ENCODE results near the gene UGT3A2.

DNA sequence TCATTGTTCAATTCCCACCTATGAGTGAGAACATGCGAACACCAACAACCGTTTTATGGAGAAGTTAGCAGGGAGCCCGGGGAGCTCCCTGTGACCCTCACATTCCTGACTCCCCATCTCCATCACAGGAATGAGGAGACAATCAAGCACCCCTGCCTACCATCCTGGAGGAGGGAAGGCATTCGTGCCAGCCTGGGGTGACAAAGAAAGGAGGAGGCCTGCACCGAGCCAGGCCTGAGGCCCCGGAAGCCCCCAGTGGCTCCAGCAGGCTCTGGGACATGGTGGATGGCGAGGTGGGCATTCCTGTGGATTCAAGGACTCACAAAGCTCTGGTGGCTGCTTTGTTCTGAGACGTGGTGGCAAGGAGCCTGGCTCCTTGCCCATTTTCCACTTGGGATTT, 39.0 kb downstream of the UGT3A2 start:
- TF ChIP-seq, protein P1, sequence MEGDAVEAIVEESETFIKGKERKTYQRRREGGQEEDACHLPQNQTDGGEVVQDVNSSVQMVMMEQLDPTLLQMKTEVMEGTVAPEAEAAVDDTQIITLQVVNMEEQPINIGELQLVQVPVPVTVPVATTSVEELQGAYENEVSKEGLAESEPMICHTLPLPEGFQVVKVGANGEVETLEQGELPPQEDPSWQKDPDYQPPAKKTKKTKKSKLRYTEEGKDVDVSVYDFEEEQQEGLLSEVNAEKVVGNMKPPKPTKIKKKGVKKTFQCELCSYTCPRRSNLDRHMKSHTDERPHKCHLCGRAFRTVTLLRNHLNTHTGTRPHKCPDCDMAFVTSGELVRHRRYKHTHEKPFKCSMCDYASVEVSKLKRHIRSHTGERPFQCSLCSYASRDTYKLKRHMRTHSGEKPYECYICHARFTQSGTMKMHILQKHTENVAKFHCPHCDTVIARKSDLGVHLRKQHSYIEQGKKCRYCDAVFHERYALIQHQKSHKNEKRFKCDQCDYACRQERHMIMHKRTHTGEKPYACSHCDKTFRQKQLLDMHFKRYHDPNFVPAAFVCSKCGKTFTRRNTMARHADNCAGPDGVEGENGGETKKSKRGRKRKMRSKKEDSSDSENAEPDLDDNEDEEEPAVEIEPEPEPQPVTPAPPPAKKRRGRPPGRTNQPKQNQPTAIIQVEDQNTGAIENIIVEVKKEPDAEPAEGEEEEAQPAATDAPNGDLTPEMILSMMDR (IDR thresholded peaks at IDR 0.05; ENCODE audit: control extremely low read depth in 1 of 3, insufficient read depth in 1 of 3, low read depth in 1 of 3, low read length in 3 of 3): no peak
- TF ChIP-seq RAD21 (IDR thresholded peaks at IDR 0.05 in 1 of 2, conservative IDR thresholded peaks at IDR 0.05 in 1 of 2; ENCODE audit: low read depth in 2 of 2, low read length in 2 of 2) (no peak), HDAC6 (IDR thresholded peaks at IDR 0.05; ENCODE audit: low read depth, low read length) (no peak), KDM5A (IDR thresholded peaks at IDR 0.05; ENCODE audit: low read length) (no peak), KDM1A (IDR thresholded peaks at IDR 0.05; ENCODE audit: borderline replicate concordance, low read length) (no peak), EZH2 (IDR thresholded peaks at IDR 0.05; ENCODE audit: low read depth, low read length, severe bottlenecking) (no peak), POLR2A (IDR thresholded peaks at IDR 0.05; ENCODE audit: control extremely low read depth in 1 of 2, low read depth in 2 of 2, low read length in 2 of 2) (no peak), TEAD4 (IDR thresholded peaks at IDR 0.05; ENCODE audit: low read depth, low read length) (no peak)
- TF ChIP-seq, protein P2, sequence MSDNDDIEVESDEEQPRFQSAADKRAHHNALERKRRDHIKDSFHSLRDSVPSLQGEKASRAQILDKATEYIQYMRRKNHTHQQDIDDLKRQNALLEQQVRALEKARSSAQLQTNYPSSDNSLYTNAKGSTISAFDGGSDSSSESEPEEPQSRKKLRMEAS (IDR thresholded peaks at IDR 0.05): no peak
- TF ChIP-seq, protein P3, sequence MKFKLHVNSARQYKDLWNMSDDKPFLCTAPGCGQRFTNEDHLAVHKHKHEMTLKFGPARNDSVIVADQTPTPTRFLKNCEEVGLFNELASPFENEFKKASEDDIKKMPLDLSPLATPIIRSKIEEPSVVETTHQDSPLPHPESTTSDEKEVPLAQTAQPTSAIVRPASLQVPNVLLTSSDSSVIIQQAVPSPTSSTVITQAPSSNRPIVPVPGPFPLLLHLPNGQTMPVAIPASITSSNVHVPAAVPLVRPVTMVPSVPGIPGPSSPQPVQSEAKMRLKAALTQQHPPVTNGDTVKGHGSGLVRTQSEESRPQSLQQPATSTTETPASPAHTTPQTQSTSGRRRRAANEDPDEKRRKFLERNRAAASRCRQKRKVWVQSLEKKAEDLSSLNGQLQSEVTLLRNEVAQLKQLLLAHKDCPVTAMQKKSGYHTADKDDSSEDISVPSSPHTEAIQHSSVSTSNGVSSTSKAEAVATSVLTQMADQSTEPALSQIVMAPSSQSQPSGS (IDR thresholded peaks at IDR 0.05; ENCODE audit: low read length): no peak

Data from H1 (cell line).